Left ventricle myocardium inferior (tissue), 1 donor: ENCODE measurements around the gene SCYL1. TPM values are rescaled to one million over a fixed set of nuclear protein-coding genes. Genes with fewer than 3 reads are reported as not detected.

Source experiments
- DNase-seq: peaks from one replicate; pipeline ENCODE4 v3.0.0-alpha.2; 2020
- H3K27ac ChIP-seq: fragments of 200-600 bp; replicated peaks from 2 replicates; pipeline ENCODE4 v1.8.0; 2021
- H3K27me3 ChIP-seq: fragments of 200-600 bp; 2 replicates; pipeline ENCODE4 v1.8.0; 2021; ENCODE audit warnings: low read depth
- H3K36me3 ChIP-seq: fragments of 200-600 bp; 2 replicates; pipeline ENCODE4 v1.8.0; 2021
- H3K4me1 ChIP-seq: fragments of 200-600 bp; 2 replicates; pipeline ENCODE4 v1.8.0; 2021
- H3K4me3 ChIP-seq: fragments of 200-600 bp; 2 replicates; pipeline ENCODE4 v1.8.0; 2021; ENCODE audit warnings: mild to moderate bottlenecking, moderate library complexity
- H3K9me3 ChIP-seq: fragments of 200-600 bp; replicated peaks from 2 replicates; pipeline ENCODE4 v1.8.0; 2021
- intact Hi-C: fragments of 100-400 bp; cut with micrococcal nuclease; formaldehyde crosslinking; loops from one replicate; pipeline ENCODE4 v1.11.0; 2022
- total RNA-seq: library from RNA; stranded (reverse); fragmentation: NEBNext Ultra II Directional; extraction: Animal tissue kit (Norgen Biotek cat#: 25700); gene quantifications from one replicate; pipeline ENCODE4 v1.2.1, GENCODE V29; 2021
- TF ChIP-seq, protein P1 (sequence below): fragments of 200-600 bp; IDR thresholded peaks from 2 replicates; pipeline ENCODE4 v1.8.0; 2021; ENCODE audit warnings: antibody characterized with exemption, mild to moderate bottlenecking, borderline replicate concordance
- donor health status: DM: no; HTN: yes; CAD: no; lungs with severe emphysema.

Gene SCYL1
- total RNA-seq, 1 donor from 2014 or later, result 60.2 TPM

DNA sequence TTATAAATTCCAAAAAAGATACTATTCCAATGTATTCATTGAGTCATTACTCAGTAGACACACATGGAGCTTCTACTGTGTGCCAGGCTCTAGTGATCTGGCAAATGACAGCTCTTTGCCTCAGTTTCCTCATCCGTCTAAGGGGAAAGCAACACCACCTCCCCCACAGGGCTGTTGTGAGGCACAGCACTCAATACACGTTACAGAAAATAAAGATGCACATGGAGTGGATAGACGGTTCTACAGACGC is 32.6 kb upstream of the SCYL1 start:
- Histone ChIP-seq H3K9me3 (no peaks in the 10 kb centered on the region), H3K4me1 (peaks cover 95% of the 10 kb centered on the region), H3K27me3 (no peaks in the 10 kb centered on the region), H3K36me3 (no peaks in the 10 kb centered on the region), H3K4me3 (peak overlapping the region; percentile 35), H3K27ac (peak overlapping the region; percentile 99)
- TF ChIP-seq, protein P1, sequence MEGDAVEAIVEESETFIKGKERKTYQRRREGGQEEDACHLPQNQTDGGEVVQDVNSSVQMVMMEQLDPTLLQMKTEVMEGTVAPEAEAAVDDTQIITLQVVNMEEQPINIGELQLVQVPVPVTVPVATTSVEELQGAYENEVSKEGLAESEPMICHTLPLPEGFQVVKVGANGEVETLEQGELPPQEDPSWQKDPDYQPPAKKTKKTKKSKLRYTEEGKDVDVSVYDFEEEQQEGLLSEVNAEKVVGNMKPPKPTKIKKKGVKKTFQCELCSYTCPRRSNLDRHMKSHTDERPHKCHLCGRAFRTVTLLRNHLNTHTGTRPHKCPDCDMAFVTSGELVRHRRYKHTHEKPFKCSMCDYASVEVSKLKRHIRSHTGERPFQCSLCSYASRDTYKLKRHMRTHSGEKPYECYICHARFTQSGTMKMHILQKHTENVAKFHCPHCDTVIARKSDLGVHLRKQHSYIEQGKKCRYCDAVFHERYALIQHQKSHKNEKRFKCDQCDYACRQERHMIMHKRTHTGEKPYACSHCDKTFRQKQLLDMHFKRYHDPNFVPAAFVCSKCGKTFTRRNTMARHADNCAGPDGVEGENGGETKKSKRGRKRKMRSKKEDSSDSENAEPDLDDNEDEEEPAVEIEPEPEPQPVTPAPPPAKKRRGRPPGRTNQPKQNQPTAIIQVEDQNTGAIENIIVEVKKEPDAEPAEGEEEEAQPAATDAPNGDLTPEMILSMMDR, result no peak
- intact Hi-C loops, result no loop called here
- no peak for DNase-seq

- Histone ChIP-seq H3K9me3 (no peaks in the 10 kb centered on the region), H3K27ac (peak overlapping the region; percentile 99), H3K27me3 (no peaks in the 10 kb centered on the region), H3K4me1 (peaks cover 93% of the 10 kb centered on the region), H3K36me3 (no peaks in the 10 kb centered on the region), H3K4me3 (peak overlapping the region; percentile 35)
- intact Hi-C loops, result no loop called here
- TF ChIP-seq, protein P1, result no peak
- peak; percentile 89 for DNase-seq
Measured at GRCh38 chr11:65492637-65493366, 32.1 kb upstream of the SCYL1 start.

DNA sequence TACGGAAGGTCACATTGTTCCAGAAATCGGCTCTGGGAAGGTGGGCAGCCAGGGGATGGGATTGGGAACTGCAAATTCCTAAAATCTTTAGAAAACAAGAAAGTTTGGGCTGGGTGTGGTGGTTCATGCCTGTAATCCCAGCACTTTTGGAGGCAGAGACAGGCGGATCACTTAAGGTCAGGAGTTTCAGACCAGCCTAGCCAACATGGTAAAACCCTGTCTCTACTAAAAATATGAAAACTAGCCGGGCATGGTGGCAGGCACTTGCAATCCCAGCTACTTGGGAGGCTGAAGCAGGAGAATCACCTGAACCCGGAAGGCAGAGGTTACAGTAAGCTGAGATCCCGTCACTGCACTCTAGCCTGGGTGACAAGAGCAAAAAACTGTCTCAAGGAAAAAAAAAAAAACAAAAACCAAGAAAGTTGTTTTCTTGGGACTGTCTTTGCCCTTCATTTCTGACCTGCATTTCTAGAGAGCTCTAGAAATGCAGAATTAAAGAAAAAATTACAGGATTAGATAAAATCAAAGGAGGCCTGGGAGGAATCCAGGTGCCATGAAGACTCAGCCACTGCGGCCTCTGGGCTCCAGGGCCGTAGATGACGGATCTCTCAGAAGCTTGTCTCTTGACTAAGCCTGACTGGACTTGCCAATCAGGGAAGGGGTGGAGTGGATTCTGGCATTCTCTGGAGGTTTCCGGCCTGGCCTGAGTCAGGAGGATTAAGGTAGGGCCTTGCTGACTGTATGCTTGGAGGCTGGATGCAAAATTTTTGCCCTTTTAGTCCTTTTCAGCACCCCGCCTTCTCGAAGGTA is 31.3 kb upstream of the SCYL1 start:
- intact Hi-C loops, result no loop called here
- Histone ChIP-seq H3K4me3 (peak overlapping the region; percentile 35), H3K27me3 (no peaks in the 10 kb centered on the region), H3K4me1 (peaks cover 86% of the 10 kb centered on the region), H3K36me3 (no peaks in the 10 kb centered on the region), H3K27ac (peak overlapping the region; percentile 99), H3K9me3 (no peaks in the 10 kb centered on the region)
- peak; percentile 65 for DNase-seq
- TF ChIP-seq, protein P1, result no peak

DNA sequence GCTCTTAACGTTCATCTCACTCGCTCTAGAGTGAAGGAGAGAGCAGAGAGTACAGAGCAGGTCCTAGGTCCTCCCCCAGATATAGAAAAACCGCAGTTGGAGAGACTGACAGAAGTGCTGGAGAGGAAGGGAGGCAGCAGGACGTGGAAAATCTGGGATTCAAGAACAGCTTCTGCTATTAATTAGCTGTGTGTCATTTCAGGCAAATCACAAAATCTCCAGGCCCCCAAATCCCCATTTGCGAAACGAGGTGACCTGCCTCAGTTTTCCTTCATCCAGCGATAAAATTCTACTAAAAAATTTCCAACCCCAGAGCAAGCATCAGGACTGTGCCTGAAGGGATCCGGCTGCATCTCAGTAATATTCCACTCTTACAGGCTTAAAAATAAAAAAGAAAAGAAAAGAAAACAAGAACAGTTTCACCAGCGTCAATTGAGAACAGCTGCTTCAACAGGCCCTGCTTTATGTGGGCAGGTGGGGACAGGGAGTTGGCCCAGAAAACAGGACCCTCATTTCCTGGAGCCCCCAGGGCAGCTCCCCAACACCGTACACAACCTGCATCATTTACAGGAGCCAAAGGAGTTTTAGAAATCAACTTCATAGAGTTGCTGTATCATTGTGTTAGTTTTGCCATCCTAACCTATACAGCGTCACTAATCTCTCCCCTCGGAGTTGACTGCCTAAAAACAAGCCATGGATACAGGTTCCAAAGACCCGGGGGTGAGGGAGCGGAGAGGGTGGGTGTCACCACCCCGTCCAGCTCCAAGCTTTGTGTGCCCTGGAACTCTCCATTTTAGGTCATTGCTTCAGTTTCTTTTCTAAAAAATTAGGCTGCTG is 28.4 kb upstream of the SCYL1 start:
- no peak for DNase-seq
- Histone ChIP-seq H3K27ac (peak overlapping the region; percentile 99), H3K36me3 (peaks cover 13% of the 10 kb centered on the region), H3K4me3 (peak overlapping the region; percentile 89), H3K4me1 (peaks cover 71% of the 10 kb centered on the region), H3K27me3 (no peaks in the 10 kb centered on the region), H3K9me3 (no peaks in the 10 kb centered on the region)
- TF ChIP-seq, protein P1, result no peak
- intact Hi-C loops, result no loop called here

GRCh38 chr11:65497141-65498041 is 27.5 kb upstream of the SCYL1 start:
- DNase-seq, result peak; percentile 99
- Histone ChIP-seq H3K4me3 (peak overlapping the region; percentile 89), H3K27ac (peak overlapping the region; percentile 99), H3K4me1 (peaks cover 71% of the 10 kb centered on the region), H3K36me3 (peaks cover 22% of the 10 kb centered on the region), H3K9me3 (no peaks in the 10 kb centered on the region), H3K27me3 (no peaks in the 10 kb centered on the region)
- TF ChIP-seq, protein P1, result no peak
- intact Hi-C loops, result no loop called here
